GM18861 (cell line): Measurements from ENCODE around the gene C1QTNF6.

ENCODE experiments used
- ATAC-seq: cut with Tn5 transposase; IDR thresholded peaks from one replicate; pipeline ENCODE4 v1.9.1; 2021; ENCODE audit not compliant: unreplicated experiment

The C1QTNF6 gene

DNA sequence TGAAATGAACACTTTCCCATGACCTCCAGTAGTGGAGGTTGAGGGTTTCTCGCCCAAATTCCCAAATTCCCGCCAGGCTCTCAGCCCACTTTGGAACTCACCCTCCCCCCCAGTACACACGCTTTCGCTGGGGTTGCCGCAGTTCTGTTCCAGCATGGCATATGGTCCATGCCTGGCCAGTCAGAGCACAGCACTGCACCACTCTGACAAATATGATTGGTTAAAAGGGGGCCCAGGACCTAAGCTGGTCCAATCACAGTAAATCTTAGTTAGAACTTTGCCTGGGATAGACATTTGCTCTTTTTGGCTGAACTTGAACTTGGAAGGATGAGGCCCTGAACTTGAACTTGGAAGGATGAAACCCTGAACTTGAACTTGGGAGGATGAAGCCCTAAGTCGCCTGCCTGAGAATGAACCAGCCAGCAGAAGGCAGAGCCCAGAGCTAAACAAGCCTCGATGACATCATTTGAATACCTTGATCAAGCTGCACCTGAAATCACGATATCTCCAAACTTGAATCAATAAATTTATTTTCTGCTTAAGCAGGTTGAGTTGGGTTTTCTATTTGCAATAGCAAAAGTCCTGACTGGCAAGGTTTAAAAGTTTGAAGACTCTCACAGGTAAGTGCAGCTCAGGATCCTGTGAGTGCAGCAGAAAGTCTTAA lies 36.8 kb upstream of the C1QTNF6 start:
- no peak for ATAC-seq

DNA sequence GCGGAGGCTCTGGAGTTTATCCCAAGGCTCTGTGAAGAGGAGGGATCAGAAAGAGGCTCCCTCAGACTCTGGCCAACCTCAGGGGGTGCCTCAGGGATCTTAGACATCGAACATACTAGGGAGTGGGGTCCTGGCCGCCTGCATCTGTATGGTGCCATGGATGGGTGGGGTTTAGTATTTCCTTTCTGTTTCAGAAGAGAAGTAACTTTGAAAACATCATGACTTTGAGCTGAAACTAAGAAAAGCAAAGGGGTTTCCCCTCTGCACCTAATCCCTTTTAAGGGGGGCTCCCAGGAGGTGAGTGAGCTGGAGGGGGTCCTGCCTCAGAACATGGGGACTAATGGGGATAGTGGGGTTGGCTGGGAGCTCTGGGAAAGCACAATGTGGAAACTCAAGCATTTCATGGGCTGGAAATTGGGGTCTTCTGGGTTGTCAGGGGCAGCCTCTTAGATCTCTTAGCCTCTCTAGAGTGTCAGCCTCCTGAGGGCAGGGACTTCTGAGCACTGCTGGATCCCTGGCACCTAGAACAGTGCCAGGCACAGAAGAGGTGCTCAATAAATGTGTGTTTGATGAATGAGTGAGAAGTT lies 36.0 kb upstream of the C1QTNF6 start:
- no peak for ATAC-seq

DNA sequence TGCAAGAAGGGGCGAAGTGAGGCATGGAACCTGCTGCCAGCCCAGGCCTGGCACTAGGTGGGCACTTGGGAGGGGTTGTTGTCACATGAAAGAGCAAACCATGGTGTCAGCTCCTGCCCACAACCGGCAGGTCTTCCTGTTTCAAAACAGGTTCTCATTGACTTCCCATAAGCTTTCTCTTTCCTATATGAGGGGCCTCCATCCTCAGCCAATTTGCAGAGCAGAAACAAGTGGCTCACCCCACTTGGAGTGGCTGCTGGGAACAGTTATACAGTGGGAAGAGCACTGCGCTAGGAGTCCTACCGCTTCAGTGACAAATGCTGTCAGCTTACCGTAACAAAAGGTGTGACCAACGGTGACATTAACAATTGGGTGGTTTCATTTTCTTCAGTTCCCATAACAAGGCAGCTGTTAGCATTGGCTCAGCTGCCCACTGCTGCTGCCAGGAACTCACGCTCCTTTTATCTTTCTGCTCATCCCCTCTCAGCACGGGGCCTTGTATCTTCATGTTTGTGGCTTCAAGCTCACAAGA lies 34.5 kb upstream of the C1QTNF6 start:
- no peak for ATAC-seq

DNA sequence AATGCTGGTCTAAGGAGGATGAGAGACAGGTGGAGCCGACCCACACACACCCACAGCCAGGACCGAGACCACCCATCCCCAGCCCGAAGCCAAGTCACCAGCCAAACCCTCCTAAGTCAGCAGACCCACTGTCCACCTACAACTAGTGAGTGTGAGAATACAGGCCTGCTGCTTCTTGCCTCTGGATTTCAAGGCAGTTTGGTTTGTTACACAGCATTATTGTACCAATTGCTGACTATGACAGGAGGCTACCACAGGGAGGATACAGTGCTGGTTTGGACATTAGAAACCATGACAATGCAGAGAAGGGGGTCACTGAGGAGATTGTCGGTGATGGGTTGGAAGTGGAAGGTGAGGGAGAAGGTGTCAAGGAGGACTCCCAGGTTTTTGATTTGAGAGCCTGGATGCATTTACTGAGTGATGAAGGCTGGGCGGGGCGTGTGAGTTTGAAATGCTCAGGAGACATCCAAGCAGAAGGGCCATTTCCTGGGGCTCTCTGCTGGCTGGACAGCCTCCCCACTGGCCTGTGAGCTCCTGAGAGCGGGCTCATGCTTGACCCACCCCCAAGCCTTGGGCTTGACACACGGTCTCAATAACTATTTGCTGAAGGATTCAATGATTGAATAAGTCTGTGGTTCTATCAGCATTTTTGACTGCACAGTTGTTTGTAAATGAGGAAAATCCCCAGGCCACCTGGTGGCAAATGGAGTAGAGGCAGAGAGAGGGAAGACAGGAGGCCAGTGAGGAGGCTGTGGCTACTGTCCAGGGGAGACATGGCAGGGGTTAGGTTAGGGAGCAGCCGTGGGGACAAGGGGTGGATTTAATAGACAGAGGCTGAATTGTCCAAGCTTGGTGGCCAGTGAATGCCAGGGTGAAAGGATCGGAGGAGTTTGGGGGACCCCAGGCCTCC lies 33.6 kb upstream of the C1QTNF6 start:
- no peak for ATAC-seq

DNA sequence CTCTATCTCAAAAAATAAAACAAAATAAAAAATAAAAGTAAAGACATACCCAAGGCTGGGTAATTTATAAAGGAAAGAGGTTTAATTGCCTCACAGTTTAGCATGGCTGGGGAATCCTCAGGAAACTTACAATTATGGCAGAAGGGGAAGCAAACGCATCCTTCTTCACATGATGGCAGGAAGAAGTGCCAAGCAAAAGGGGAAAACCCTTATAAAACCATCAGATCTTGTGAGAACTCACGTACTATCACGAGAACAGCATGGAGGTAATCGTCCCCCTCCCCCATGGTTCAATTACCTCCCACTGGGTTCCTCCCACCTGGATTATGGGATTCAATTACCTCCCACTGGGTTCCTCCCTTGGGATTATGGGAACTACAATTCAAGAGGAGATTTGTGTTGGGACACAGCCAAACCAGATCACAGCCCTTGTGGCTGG lies 32.5 kb upstream of the C1QTNF6 start:
- ATAC-seq: no peak

DNA sequence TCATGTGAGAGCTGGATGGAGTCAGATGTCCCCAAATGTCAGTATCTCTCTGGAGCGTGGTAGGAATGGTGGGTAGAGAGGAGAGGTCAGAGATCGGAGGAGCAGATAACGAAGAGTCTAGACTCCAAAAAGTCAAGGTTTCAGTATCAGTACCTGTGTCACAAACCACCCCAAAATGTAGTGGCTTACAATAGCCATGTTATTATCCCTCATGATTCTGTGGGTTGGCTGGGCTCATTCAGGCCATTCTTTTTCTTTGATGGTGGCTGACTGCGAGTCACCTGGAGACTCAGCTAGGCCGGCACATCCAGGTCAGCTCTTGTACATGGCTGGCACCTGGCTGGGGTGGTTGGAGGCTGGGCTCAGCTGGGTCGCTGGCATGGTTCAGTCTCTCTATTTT lies 31.5 kb upstream of the C1QTNF6 start:
- ATAC-seq: peak; percentile 9

DNA sequence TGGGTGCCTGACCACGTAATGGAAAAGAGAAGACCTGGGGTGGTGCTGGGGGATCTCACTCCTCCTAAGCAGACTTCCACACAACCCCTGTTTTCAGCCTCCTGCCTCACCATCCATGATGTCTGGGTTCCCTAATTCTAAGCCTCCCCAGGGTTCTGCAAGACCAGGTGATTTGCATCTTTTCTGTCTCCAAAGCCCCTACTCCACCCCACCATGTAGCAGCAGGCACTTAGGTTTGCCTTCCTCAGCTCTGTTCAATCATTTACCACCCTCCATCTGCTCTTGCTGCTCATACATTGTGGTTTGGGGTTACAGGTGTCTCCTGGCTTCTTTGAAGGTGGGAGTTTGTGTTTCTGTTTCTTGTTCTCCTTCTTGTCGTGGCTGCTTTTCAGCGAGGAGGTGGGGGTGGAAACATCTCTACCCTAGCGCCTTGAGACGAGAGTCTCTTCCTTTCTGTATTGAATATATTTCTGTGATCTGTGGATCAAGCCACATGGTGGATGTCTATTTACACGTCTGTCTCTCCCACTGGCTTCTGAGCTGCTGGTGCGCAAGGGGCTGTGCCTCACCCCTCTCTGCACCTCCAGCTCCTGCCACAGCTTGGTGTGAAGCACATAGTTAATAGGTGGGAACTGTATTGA lies 30.8 kb upstream of the C1QTNF6 start:
- peak; percentile 81 for ATAC-seq

DNA sequence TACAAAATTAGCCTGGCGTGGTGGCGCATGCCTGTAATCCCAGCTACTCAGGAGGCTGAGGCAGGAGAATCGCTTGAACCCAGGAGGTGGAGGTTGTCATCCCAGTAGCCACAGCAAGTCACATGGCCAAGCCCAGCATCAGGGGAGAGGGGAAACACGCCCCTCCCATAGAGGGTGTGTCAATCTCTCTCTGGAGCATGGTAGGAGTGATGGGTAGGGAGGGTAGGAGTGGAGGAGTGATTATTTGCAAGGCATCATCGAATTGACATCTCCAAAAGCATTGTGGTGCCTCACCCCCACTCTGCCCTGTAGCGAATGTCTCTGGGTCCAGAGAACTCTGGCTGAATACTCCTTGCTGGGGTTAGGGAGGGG lies 30.3 kb upstream of the C1QTNF6 start:
- peak; percentile 4 for ATAC-seq

DNA sequence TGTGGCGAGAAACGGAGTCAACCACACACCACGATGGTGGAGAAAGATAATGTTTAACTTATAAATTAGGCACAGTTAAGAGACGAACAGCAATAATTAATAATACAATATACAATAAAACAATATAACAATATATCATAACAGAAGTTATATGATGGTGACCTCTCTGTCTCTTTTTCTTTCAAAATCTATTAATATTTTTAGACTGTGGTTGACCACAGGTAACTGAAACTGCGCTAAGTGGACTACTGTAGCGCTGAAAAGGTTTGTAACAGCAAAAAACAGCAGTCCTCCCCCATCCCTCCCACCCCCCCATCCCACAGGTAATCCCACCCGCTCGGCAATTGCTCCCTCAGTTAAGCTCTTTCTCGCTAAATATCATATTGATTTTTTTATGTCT lies 27.8 kb upstream of the C1QTNF6 start:
- ATAC-seq: no peak

DNA sequence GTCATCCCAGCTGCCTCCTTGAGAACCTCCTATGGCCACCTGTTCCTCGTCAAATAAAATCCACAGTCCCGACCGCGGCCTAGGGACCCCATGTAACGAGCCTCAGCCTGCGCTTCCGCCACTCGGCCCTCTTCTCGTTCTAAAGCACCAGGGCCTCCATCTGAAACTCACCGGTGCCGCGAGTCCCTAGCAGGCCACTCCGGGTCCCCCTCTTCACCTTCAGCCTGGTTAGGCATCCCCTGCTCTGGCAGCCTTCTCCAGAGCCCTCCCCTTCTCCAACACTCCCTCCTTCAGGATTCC lies 26.6 kb upstream of the C1QTNF6 start:
- no peak for ATAC-seq

DNA sequence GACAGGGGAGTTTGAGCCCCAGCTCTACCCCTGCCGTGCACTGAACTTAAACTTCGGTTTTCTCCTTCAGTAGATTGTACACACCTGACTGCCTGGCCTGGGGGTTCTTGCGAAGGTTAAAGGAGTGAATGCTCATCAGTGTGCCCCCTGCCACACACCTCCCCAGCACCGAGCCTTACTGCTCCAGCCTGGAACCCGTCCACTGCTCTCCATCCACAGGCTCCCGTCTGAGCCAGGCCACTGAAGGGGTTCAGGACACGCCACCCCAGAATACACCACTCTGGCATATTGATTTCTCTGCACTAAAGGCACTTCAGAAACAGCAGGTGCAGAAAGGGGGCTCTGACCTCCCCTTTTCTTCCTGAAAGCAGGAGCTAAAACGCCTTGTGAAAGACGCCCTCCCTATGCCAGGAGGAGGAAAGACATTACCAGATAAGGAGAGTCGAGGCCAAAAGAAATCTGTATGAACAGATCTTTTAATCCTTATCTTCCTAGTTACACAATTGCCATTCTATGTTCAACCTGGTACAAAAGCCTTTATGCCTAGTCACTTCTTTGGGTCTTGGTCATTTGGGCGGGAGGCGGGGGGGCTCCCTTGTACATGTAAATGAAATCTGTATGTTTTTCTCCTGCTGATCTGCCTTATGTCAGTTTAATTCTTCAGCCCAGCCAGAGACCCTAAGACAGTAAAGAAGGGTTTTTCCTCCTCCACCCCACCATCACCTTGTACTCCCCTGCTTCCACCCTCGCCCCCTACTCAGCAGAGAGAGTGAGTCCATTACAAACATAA lies 26.1 kb upstream of the C1QTNF6 start:
- ATAC-seq: no peak

DNA sequence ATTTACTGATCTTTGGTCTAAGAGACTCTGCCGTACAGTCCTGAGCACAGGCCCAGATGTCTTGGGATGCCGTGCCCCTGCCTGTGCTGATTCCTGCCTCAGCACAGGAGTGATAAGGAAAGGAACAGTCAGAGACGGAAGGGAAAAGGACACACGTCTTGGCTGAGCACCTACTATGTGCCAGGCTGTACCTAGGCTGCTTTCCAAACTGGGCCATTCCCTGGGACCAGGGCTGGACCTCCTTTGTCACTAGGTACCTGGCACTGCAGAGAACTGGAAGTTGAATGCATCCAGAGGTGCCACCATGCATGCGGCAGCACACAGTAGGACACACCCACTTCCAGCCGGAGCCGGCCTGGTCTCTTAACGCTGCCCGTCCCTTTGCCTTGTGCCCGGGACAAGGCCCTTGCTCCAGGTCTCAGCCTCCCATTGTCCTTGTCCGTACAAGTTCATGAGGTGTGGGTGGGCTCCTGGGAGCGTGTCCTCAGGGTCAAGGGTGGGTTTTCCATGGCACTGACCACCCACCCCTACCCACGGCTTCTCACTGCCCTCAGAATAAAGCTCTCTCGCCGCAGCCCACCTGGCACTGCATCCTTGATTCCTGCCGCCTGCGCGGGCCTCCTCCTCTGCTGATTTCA lies 25.3 kb upstream of the C1QTNF6 start:
- ATAC-seq: no peak

DNA sequence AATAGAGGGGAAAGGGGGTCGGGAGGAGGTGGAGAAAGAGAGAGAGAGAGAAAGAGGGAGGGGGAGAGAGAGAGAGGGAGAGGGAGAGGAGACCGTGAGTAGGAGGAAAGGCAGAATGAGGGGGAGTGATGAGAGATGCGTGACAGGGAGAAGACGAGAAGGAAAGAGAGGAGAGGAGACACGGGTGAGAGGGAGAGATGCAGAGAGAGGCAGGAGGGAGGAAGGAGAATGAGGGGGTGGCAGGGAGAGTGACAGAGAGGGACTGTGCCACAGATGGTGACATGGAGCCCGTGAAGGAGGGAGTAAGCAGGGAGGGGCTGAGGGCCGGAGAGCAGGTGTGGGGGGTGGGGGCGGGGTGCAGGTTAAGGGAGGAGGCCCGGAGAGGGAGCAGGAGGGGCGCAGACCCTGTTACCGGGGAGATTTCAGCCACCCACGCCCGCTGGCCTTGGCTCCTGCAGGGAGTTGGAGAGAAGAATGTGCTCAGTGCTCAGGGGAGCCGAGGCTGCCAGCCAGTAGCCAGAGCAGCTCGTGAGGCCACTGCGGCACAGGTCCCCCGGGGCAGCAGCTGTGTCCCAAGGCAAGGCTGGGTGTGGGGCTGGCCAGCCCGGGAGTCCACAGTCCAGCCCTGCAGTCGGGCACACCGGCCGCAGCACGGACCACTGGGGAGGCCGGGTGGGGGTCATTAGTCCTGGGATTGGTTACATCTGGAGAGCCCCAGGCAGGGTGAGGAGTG lies 24.3 kb upstream of the C1QTNF6 start, which contains the start of gene SSTR3:
SSTR3 (minus strand) TSS at position 304 of the 733 bp plus-strand sequence. CDS start 4,674 bp downstream, outside the sequence.
- no peak for ATAC-seq

DNA sequence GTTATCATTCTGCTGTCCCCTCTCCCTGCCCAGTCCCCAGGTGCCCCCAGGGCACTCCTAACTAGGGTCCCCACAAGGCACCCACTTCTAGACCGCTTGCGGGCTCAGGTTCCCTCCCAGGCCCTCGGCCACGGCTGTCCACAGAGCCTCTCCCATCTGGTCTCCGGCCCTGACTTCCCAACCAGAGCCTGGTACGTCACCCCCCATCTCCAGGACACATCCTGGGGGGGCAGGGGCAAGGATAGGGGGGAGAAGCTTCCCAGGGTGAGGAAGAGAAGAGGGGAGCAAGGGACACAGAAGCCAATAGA lies 23.8 kb upstream of the C1QTNF6 start:
- no peak for ATAC-seq

DNA sequence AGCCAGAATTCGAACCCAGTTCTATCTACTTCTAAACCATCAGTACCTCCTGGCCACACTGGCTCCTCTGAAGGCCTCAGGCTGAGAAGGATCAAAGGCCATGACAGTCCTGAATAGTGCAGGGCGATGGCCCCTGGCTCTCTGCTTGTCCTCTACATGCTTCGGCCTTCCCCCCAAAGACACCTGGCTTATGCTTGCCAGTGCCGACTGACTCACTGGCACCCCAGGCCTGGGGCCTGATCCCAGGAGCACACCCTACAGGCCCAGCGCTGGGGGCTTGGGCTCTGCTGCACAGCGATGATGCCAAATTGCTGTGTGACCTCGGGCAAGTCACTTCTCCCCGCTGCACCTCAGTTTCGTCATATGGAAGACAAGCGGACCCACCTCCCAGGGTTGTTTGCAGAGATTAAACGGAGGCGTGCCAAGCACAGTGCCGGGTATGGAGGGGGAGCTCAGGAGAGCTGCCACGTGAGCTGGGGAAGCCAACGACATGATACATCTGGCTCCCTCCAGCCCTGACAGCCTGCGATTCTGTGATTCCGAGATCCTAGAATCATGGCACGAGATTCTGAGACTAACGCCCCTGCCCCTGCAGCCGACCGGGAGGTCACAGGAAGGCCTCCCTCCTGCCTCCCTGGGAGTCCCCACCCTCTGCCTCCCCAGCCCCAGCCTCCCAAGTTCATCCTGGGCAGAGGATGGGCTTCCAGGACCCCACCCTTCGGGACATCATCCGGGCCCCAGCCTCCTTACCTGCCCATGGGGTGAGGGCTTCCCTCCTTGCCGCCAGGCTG lies 23.2 kb upstream of the C1QTNF6 start:
- ATAC-seq: no peak

DNA sequence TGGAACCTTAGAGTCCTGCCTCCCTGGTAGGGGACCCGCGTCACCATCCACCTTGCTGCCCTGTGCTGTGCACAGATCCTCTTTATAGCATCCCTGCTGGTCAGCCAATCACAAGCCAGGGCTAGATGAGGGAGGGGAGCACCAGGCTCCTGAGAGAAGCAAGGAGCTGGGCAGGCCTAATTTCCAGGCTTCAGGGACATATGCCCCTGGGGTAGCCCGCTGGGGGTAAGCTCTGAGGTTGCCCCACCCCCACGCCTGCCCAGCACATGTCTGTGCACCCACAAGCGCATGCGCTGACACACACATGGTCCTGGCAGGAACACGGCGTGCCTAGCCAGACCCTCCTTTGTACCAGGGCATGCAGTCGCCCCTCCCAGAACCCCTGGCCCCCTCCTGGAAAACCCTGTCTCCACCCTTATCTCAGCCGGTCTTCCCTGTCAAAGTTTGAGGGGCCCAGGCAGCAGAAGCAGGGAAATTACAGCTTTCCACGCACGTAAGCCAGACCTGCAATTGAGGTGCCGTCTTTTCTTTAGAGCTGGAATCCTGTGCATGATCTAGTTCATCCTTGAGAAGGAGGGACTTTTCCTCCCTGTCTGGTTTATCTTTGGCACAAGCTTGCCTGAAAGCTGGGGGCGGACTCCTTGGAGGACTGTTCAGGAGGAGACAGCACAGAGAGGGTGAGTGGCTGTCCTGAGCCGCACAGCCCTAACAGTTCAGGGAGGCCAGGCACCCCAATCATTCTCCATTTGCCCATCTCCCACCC lies 22.2 kb upstream of the C1QTNF6 start:
- no peak for ATAC-seq

DNA sequence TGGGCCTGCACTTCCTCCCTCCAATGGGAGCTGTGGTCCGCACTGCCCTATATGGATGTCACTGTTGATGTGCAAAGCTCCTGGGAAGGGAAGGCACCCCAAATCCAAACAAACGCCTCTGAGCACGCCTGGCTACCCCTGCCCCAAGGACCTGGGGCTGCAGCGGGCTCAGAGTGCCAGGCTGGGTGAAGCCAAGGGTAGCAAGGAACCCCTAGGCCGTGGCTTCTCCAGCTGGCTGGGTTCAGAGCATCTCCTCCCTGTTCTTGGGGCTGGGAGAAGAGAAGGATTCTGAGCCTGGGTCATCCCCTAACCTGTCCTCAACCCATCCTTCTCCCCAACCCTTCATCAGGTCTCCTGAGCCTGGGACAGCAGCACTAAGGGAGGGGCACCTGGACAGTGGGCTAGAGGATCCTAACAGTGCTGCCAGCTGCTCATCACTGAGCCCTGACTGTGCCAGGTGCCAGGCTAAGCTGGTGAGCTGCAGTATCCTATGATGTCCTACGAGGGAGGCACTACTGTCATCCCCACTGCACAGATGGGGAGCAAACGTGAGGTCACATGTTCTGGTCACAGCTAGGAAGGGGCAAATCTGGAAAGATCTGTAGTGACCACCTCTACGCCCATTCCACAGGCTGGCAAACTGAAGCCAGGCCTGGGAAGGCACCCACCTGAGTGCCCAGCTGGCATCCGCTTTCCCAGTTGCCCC lies 21.2 kb upstream of the C1QTNF6 start:
- ATAC-seq: no peak
